ENCODE results near the gene TUBA3D.
"Not testable (repeated sequence)": the region's sequence is repeated elsewhere in the genome, so short reads cannot be mapped to it uniquely, and the experiment has no call there.

DNA sequence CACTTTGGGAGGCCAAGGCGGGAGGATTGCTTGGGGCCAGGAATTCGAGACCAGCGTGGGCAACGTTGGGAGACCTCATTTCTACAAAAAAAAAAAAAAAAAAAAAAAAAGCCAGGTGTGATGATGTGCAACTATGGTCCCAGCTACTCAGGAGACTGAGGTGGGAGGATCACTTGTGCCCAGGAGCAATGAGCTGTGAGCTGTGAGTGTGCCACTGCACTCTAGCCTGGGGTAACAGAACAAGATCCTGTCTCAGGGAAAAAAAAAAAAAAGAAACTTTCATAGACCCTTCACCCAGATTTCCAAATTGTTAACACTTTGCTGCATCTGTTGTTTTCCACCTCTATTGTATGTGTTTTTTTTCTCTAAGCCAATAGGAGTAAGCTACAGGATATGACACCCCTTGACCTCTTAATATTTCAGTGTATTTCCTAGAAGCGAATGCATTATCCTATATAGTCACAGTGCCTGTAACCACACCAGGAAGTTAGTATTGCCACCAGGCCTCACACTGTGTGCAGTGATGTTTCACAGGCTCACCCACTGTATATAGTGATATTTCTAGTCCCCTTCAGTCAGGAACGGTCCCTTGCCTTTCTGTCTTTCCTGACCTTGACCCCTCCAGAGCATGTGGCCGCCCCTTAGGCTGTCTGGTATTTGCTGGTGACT is 28.3 kb downstream of the TUBA3D start:
- TF ChIP-seq, protein P1, sequence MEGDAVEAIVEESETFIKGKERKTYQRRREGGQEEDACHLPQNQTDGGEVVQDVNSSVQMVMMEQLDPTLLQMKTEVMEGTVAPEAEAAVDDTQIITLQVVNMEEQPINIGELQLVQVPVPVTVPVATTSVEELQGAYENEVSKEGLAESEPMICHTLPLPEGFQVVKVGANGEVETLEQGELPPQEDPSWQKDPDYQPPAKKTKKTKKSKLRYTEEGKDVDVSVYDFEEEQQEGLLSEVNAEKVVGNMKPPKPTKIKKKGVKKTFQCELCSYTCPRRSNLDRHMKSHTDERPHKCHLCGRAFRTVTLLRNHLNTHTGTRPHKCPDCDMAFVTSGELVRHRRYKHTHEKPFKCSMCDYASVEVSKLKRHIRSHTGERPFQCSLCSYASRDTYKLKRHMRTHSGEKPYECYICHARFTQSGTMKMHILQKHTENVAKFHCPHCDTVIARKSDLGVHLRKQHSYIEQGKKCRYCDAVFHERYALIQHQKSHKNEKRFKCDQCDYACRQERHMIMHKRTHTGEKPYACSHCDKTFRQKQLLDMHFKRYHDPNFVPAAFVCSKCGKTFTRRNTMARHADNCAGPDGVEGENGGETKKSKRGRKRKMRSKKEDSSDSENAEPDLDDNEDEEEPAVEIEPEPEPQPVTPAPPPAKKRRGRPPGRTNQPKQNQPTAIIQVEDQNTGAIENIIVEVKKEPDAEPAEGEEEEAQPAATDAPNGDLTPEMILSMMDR (IDR thresholded peaks at IDR 0.05): not testable (repeated sequence)
- not testable (repeated sequence) for TF ChIP-seq POLR2A (IDR thresholded peaks at IDR 0.05)

Data from thyroid gland (tissue), 4 donors.